Liver (tissue), 9 donors: ENCODE data around the gene PDE4D. TPM values are rescaled to one million over a fixed set of nuclear protein-coding genes. Genes with fewer than 3 reads are reported as not detected.

ENCODE experiments used
- DNase-seq: peaks from one replicate; pipeline ENCODE4 v3.0.0-alpha.2; 2017; ENCODE audit warnings: low spot score
- H3K27ac ChIP-seq, 2 donors: one replicate each; pipeline ENCODE4 v1.7.0; 2013; ENCODE audit warnings: inconsistent platforms in 2 of 2, low read length in 2 of 2, control low read depth in 1 of 2, low read depth in 1 of 2, mild to moderate bottlenecking in 1 of 2
- H3K27me3 ChIP-seq, 4 donors: one replicate each; pipeline versions ENCODE4 v1.6.1 to v1.7.0; 2013; ENCODE audit warnings: low read length in 3 of 4, inconsistent platforms in 1 of 4, mild to moderate bottlenecking in 1 of 4, moderate library complexity in 1 of 4; ENCODE audit not compliant: control insufficient read depth in 4 of 4, insufficient read depth in 4 of 4
- H3K36me3 ChIP-seq, 4 donors: one replicate each; pipeline versions ENCODE4 v1.6.1 to v1.7.0; 2013; ENCODE audit warnings: low read length in 3 of 4, mild to moderate bottlenecking in 3 of 4, low read depth in 1 of 4, moderate library complexity in 1 of 4; ENCODE audit not compliant: control insufficient read depth in 4 of 4, insufficient read depth in 3 of 4
- H3K4me1 ChIP-seq, 4 donors: one replicate each; pipeline versions ENCODE4 v1.6.1 to v1.7.0; 2013; ENCODE audit warnings: low read length in 3 of 4, mild to moderate bottlenecking in 3 of 4, moderate library complexity in 1 of 4; ENCODE audit not compliant: control insufficient read depth in 4 of 4, insufficient read depth in 4 of 4
- H3K4me3 ChIP-seq, 3 donors: one replicate each; pipeline versions ENCODE4 v1.6.1 to v1.7.0; 2013; ENCODE audit warnings: low read length in 3 of 3, control low read depth in 1 of 3, low read depth in 1 of 3, mild to moderate bottlenecking in 1 of 3
- H3K9ac ChIP-seq, 2 donors: one replicate each; pipeline ENCODE4 v1.7.0; 2013; ENCODE audit warnings: low read length in 2 of 2, mild to moderate bottlenecking in 2 of 2, moderate library complexity in 2 of 2, control low read depth in 1 of 2, low read depth in 1 of 2
- H3K9me3 ChIP-seq, 4 donors: one replicate each; pipeline versions ENCODE4 v1.6.1 to v1.7.0; 2013; ENCODE audit warnings: low read length in 3 of 4; ENCODE audit not compliant: control insufficient read depth in 4 of 4
- CTCF ChIP-seq: fragments of 150-350 bp; IDR thresholded peaks from 2 replicates; pipeline ENCODE4 v1.5.1; 2017; ENCODE audit warnings: improper control_type of control experiment, low read depth, low read length; ENCODE audit not compliant: missing input control
- EGR1 ChIP-seq, 2 donors: IDR thresholded peaks; 2 replicates each; pipeline ENCODE4 v1.6.1; 2016 to 2018; ENCODE audit warnings: antibody characterized with exemption in 2 of 2, low read depth in 2 of 2
- FOXA1 ChIP-seq: IDR thresholded peaks from 2 replicates; pipeline ENCODE4 v1.6.1; 2016; ENCODE audit warnings: antibody characterized with exemption
- FOXA2 ChIP-seq: IDR thresholded peaks from 2 replicates; pipeline ENCODE4 v1.6.1; 2016; ENCODE audit warnings: antibody characterized with exemption
- GABPA ChIP-seq, 2 donors: IDR thresholded peaks in 1 of 2; conservative IDR thresholded peaks in 1 of 2; 2 replicates each; pipeline ENCODE4 v1.6.1; 2016; ENCODE audit warnings: antibody characterized with exemption in 2 of 2, mild to moderate bottlenecking in 1 of 2, moderate library complexity in 1 of 2
- HNF4A ChIP-seq, 2 donors: conservative IDR thresholded peaks; 2 replicates each; pipeline ENCODE4 v1.6.1; 2016; ENCODE audit warnings: antibody characterized with exemption in 2 of 2, mild to moderate bottlenecking in 2 of 2
- MAX ChIP-seq: IDR thresholded peaks from 2 replicates; pipeline ENCODE4 v1.6.1; 2016; ENCODE audit warnings: antibody characterized with exemption
- RAD21 ChIP-seq, 2 donors: IDR thresholded peaks; 2 replicates each; pipeline ENCODE4 v1.6.1; 2016; ENCODE audit warnings: antibody characterized with exemption in 2 of 2, mild to moderate bottlenecking in 2 of 2
- REST ChIP-seq: IDR thresholded peaks from 2 replicates; pipeline ENCODE4 v1.6.1; 2016; ENCODE audit warnings: antibody characterized with exemption, mild to moderate bottlenecking
- RXRA ChIP-seq, 2 donors: IDR thresholded peaks; 2 replicates each; pipeline ENCODE4 v1.6.1; 2017 to 2018; ENCODE audit warnings: antibody characterized with exemption in 2 of 2, mild to moderate bottlenecking in 1 of 2
- SP1 ChIP-seq: IDR thresholded peaks from 2 replicates; pipeline ENCODE4 v1.6.1; 2018; ENCODE audit warnings: antibody characterized with exemption, mild to moderate bottlenecking
- WGBS: extraction: QIAGEN DNeasy Blood & Tissue Kit; methylation state at CpG from one replicate; pipeline ENCODE4 v1.1.7; 2013; 5-methylcytosine and 5-hydroxymethylcytosine counted together
- polyA plus RNA-seq, 2 donors: library from polyadenylated mRNA; stranded (reverse) in 1 of 2; unstranded in 1 of 2; fragments of 200-250 nt in 1 of 2; fragments of >200 nt in 1 of 2; fragmentation: Nextera tagmentation in 1 of 2; extraction: Ambion mirVana in 1 of 2; gene quantifications; one replicate each; pipeline versions ENCODE4 v1.2.1 to v1.2.3, GENCODE V29; 2013 to 2015
- total RNA-seq, 2 donors: library from RNA; depleted of rRNA; stranded (reverse); fragments of >200 nt; gene quantifications; one replicate each; pipeline ENCODE4 v1.2.3, GENCODE V29; 2014
- donor health status: healthy.
- donor health status: healthy.
- donor health status: healthy.
- donor health status: healthy.
- donor health status: healthy.

PDE4D gene
- total and polyA plus RNA-seq, 4 donors: 0.67 to 11.9 (median 6.5) TPM

GRCh38 chr5:59430066-59430685 is 463.4 kb downstream of the PDE4D start:
- peaks cover 1 to 31% (median 17%) of the 10 kb centered on the region in 4 donors for H3K4me1 ChIP-seq
- H3K9ac ChIP-seq: peak overlapping the region; percentile 36 to 89
- H3K36me3 ChIP-seq: no peaks in the 10 kb centered on the region
- DNase-seq: no peak
- H3K27ac ChIP-seq: peak overlapping the region; percentile 52 to 84
- H3K4me3 ChIP-seq: peak overlapping the region; percentile 6 to 70 (median 27)
- TF ChIP-seq REST (peak; percentile 15), HNF4A (conservative IDR thresholded peaks at IDR 0.05) (peak in 1 of 2 donors; percentile 14), FOXA1 (no peak), SP1 (no peak)
- no peaks in the 10 kb centered on the region for H3K9me3 ChIP-seq
- WGBS: 56% methylated on average over 9 of the region's 9 CpGs
- H3K27me3 ChIP-seq: no peaks in the 10 kb centered on the region

- no peak overlapping the region for H3K27ac ChIP-seq
- DNase-seq: no peak
These were observed 465.1 kb downstream of the PDE4D start for GRCh38 chr5:59428391-59428790.

More at GRCh38 chr5:59428391-59428790, 465.1 kb downstream of the PDE4D start:
- no peak overlapping the region for H3K4me3 ChIP-seq
- TF ChIP-seq GABPA (IDR thresholded peaks at IDR 0.05 in 1 of 2, conservative IDR thresholded peaks at IDR 0.05 in 1 of 2) (no peak), EGR1 (IDR thresholded peaks at IDR 0.05; ENCODE audit: low read depth in 2 of 2) (no peak), HNF4A (conservative IDR thresholded peaks at IDR 0.05) (no peak), RXRA (IDR thresholded peaks at IDR 0.05) (no peak), RAD21 (IDR thresholded peaks at IDR 0.05) (no peak), CTCF (no peak), FOXA1 (no peak), FOXA2 (no peak), MAX (no peak)
- H3K9ac ChIP-seq: no peak overlapping the region
- H3K36me3 ChIP-seq: no peaks in the 10 kb centered on the region
- WGBS: 83% methylated on average over 2 of the region's 2 CpGs
- H3K4me1 ChIP-seq: peaks cover 1 to 28% (median 16%) of the 10 kb centered on the region in 4 donors
- H3K9me3 ChIP-seq: no peaks in the 10 kb centered on the region
- H3K27me3 ChIP-seq: no peaks in the 10 kb centered on the region
